HG02571 (cell line): Measurements from ENCODE around the gene DCPS.
"Not testable (repeated sequence)": the region's sequence is repeated elsewhere in the genome, so short reads cannot be mapped to it uniquely, and the experiment has no call there.

Experiments
- ATAC-seq: cut with Tn5 transposase; IDR thresholded peaks from one replicate; pipeline ENCODE4 v1.9.1; 2021; ENCODE audit warnings: mild to moderate bottlenecking, moderate library complexity; ENCODE audit not compliant: unreplicated experiment

The DCPS gene

DNA sequence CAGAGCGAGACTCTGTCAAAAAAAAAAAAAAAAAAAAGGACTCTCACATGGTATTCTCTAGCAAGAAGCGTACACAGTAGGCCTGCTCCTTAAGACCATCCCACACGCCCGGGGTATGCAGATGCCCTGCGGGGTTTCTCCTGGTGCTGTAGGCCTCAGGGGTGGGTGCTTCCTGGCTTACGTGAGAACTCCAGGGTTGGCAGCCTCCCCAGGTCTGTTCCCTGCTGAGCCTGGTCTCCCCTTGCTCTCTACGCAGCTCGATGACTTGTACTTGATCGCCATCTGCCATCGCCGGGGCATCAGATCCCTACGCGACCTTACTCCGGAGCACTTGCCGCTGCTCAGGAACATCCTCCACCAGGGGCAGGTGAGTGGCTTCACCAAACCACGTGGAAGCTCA lies 39.2 kb downstream of the DCPS start:
- no peak for ATAC-seq

DNA sequence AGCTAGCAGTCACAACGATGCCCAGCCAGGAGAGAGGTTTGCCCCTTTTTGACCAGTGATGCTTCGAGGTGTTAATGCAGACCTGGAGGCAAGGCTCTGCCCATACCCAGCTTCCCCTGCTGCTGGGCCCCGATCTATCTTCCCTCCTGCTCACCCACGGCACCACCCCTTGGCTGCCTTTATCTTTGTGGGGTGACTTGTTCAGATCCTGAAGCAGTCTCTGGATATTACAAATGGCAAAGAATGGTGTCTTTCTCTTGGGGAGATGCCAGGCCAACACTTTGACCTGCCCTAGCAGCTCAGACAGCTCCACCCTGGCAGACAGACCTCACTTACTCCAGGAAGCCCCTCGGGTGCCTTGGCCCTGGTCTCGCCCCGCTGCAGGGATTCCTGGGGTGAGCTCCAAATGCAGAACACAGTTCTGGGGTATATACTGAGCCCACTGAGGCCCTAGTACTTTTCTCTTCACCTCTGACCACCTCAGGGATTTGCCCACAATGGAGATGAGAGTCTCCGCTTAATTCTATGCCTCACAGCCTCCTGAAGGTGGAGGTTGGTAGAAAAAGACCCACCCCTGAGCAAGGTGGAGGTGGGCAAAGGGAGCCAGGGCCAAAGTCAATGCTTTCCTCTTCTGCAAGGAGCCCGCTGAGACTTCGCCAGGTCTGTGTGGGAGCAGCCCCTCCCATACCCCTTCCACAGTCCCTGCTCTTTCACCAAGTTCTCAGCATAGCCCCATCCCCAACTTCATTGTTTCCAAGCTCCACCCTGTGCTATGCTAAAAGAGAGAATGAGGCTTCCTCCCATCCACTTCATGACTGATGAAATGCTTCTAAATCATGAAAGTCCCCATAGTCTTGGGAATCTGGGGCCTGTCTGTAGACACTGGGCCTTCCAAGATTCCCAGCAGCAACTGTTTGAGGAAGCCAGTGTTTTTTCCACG lies 40.6 kb downstream of the DCPS start:
- no peak for ATAC-seq

DNA sequence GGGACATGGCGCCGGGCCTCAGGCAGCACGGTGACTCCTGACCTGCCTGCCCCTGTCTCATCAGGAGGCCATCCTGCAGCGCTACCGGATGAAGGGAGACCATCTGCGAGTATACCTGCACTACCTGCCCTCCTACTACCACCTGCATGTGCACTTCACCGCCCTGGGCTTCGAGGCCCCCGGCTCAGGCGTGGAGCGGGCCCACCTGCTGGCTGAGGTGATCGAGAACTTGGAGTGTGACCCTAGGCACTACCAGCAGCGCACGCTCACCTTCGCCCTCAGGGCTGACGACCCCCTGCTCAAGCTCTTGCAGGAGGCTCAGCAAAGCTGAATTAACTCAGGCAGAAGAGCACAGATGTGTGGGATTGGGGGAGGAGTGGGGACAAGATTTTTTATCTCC lies 41.4 kb downstream of the DCPS start:
- ATAC-seq = no peak

DNA sequence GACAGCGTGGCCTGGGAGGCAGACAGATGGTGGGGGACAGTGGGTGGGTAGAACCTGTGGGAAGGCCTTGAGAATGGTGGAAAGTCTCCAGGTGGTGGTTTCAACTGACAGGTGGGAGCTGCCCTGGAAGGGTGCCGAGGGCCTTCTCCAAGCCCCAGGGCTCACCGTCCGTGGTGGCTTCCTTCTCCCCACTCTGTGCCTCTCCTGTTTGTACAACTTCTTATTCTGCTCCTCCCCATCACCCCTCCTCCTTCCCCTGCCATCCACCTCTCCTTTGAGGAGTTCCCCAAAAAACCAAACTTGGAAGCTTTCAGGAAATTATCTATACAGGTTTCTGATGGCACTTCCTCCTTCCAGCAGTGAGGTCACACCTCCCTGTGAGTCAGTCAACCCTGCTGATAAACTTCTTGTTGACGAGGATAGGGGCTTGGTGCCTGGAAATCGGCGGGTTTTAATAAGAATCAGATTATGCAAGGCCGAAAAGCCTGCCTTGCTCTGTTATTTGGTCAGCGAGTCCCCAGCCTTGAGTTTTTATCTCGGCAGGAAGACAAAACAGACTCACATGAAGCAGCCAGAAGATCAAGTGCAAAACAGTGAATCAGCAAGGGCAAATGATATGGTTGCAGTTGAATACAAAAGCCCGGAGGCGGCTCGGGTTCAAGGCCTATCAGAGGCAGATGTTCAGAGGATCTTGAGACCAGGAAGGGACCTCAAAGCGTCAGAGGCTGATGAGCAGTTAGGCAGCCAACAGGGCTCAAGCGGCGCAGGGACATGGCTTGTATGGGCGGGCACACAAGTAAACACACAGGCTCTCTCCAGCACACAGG lies 42.1 kb downstream of the DCPS start:
- no peak for ATAC-seq

DNA sequence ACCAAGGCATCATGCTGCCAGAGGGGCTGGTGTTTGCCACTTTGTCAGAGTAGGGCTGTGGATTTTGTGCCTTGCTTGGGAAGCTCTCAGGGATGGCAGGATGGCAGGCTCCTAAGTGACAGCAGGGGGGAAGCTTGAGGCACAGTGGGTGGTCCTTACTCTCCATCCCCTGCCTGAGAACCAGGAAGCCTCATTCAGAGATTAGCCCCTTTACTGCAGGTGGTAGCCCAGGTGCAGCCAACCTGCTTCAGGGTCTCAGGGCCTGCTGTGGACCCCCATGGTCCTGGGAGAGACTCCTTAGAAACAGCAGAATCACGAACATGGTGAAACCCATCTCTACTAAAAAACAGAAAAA lies 42.7 kb downstream of the DCPS start:
- ATAC-seq = no peak

DNA sequence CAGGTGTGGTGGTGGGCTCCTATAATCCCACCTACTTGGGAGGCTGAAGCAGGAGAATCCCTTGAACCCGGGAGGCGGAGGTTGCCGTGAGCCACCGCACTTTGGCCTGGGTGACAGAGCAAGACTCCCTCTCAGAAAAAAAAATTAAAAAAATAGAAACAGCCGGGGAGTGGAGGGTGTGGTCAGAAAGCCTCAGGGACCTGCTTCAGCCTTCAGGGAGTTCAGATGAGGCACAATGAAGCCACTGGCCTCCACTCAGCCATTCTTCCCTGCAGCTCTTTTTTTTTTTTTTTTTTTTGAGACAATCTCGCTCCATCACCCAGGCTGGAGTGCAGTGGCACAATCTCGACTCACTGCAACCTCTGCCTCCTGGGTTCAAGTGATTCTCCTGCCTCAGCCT lies 43.1 kb downstream of the DCPS start:
- ATAC-seq = not testable (repeated sequence)

DNA sequence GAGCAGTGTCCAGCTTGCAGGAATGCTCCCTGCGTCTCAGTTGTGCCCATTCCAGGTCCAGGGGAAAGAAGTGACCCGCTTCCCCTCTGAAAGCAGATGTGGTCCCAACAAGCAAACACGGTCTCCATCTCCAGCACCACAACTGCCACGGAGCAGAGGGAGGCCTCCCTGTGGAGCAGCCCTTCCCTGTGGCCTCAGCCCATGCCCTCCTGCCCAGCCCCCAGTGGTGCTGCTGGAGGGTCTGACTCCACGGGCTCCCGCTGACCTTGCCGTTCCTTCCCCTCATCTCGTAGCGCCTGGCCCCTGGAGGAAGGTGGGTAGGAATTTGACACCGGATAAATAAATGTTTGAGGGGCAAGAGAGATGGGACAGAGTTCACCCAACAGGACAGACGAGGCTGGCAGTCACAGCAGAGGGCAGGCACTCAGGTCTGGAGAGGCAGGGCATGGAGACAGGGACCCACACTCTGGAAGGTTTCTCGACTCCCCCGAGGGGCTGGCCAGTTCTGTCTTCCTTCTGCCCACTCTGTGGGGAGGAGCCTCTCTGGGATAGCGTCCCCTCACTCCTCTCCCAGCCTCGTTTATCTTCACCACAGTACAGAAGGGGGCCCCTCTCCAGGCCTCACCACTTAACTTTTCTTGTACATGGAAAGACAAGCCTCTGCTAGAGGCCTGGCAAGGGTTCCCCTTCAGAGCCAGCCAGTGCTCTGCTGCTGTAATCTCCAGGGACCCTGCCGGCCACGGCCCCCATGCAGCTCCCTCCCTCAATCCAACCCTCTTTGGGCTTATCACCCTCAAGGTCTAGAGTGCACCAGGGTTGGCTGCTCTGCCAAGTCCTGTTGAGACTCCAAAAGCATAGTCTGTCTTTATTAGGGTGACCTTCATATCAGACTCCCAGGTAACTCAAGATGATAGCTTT lies 44.1 kb downstream of the DCPS start:
- ATAC-seq = no peak

DNA sequence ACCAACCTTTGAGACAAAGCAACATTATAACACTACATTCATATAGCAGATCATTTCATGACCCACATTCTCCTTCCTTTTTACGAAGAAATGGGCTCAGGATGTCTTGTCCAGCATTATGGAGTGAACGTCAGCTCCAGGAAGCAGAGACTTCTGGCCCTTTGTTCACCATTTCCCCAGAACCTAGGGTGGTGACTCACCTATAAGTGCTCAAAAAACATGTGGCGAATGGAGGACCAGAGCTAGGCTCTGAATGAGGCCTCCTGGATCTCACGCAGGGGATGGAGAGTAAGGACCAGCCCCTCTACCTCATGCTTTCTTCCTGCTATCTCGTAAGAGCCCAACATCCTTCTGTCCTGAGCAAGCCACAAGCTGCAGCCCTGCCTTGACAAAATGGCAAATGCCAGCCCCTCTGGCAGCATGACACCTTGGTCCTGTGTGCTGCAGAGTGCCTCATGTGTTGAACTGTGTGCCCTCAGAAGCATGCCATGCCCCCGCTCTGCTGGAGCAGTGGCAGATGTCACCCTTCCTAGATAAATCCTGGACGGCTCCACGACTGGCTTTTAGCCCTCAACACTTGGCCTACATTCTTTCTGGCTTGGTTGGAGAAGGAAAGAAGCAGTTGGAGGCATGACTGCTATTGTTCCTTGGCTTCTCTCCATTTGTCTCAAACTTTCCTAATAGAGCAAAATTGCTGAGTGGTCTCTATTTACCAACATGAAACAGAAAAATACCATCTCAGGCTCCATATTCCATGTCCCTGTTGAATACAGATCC lies 45.1 kb downstream of the DCPS start:
- ATAC-seq = no peak

DNA sequence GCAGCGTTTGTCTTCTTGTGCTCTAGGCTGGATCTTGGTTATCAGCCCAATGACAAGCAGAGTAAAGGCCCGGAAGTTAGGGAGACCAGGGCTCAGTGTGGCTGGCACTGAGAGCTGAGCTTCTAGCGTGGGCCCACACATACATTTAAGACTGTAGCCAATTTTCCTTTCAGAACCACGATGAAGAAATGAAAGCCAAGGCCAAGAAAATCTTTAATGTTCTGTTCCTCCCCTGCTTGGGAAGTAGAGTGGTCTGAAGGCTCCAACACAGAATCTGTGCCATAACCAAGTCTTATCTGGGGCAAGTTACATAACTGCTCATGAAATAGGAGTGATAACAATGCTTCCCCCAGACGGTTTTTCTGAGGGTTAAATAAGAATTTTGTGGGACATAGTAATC lies 47.0 kb downstream of the DCPS start:
- no peak for ATAC-seq

DNA sequence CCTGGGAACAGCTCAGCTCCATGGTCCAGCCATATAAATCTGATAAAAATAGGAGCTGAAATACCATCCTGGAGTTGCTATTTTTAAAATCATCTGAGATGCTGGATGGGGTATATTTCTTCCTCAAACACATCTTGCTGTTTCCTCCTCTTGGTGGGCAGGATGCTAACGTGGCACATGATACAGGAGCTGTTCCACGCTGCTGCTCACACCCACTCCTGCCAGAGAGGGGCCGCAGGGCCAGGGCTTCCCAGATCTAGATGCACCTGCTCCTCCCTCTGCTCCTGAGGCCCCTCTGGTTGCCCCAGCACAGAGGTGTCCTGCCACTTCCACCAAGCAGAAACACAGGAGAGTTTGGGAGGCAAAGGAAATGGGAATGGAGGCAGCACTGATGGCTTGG lies 48.3 kb downstream of the DCPS start:
- no peak for ATAC-seq

DNA sequence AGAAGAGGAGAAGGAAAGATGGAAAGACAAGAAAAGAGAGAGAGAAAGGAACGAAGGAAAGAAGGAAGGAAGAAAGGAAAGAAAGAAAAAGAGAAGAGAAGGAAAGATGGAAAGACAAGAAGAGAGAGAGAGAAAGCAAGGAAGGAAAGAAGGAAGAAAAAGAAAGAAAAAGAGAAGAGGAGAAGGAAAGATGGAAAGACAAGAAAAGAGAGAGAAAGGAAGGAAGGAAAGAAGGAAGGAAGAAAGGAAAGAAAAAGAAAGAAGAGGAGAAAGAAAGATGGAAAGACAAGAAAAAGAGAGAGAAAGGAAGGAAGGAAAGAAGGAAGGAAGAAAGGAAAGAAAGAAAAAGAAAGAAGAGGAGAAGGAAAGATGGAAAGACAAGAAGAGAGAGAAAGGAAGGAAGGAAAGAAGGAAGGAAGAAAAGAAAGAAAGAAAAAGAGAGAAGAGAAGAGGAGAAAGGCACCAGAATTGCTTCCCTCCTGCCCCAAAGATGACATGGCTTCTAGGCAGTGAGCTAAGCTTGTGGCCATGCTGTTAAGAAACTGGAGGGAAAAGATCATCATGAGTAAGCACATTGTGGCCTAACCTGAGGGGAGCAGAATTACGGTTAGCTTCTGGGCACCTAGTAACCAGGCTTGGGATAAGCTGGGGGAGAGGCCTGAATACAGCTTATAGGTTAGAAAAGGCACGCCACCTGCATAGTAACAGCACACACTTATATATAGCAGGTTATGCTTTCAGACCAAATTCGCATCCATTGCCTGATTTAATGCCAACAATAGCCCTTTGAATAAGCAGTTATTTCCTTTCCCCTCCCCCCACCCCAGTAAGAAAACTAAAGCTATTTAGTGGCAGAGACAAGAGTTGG lies 49.3 kb downstream of the DCPS start:
- no peak for ATAC-seq

DNA sequence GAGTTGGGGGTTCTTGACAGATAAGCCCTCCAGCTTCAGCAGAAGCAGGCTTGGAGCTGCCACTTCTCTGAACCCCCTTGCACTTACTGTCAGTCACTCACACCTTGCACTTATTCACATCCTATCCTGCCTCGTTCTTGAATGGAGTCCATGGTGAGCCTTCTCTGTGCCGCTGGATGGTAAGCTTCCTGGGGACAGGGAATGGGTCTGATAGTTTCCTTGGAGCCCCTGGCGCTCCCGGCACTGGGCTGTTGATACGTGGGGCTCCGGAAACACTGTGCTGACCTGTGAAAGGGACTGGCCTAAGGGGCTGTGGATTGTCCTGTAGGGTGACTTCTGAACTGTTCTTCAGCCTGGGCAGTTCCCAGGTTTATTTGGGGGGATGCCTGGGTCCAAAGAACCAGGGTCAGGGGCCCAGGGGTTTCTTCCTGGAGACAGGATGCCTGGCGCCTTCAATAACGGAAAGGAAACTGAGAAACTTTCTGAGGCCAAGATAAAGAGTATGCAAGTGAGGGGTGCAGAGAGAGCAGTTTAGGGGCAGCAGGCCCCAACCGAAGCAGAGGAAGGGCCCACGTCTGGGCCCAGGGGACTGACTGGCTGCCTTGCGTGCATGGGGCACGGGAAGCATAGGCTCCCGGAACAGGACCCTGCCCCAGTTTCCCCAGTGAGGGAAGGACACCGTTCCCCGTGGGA lies 50.9 kb downstream of the DCPS start:
- peak; percentile 39 for ATAC-seq

DNA sequence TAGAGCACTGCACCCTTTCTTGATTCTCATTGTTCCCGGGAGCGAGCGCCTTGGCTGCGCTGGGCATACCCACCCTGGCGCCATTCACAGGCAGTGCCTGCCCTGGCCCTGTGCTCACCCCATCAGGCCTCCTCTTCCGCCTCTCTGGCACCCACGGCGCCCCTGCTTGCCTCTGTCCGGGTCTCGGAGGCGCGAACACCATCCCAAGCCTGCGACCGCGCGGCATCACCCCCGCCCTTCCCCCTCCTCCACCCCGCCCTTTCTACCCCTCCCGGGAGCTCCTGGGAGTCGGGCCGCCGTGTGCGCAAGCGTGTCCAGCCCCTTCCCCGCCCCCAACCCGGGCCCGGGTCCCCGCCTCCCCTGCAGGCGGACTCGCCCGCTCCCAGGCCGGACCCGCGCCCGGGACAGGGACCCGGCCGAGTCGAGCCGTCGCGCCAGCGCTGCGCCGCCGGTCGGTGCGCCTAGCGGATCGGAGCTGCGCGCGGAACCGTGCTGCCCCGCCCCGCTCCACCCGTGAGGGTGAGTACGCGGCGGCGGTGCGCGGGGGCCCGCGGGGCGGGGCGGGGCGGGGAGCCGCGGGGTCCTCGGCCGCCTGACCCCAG lies 51.6 kb downstream of the DCPS start, which contains the start of gene ST3GAL4:
Gene ST3GAL4 (plus strand): TSS at position 363 of the 602 bp plus-strand sequence. CDS start 50,470 bp downstream, outside the sequence.
- ATAC-seq = peak; percentile 59

DNA sequence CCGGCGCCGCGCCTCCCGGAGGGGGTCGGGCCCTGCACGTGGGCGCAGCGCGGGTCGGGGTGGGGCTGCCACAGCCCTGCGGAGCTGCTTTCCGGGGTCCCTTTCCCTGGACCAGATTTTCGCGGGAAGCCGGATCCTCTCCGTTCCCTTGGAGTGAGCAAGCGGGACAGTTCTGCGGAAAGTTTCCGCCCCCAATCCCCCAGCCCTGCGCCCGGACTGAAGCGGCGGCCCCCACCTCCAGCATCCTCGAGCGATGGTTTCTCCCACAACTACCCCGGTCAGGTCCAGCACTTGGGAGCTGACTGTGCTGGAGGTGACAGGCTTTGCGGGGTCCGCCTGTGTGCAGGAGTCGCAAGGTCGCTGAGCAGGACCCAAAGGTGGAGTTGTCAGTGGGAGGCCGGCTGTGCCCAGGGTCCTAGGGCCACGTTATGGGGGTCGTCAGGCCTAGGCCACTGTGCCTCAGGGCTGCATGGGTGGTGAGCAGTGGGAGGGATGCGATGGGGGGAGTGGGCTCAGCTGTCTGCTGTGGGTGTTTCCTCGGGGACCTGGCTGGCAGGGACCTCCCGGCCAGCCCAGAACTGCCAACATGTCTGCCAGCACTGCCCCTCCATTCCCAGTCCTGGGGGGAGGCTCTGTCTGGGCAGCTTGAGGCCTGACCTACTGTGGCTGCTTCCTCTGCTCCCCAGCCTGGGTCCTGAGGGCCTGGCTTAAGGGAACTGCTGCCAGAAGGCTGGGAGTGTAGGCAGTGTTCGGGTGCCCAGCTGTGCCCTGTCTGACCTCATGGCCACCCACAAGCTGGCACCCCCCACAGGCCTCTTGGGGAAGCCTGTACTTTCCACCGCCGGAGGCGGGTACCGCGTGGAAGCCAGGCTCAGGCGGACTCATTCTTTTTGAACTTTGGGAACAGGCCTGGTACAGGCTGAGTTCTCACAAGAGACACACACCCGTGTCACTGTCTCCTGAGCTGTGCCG lies 52.4 kb downstream of the DCPS start:
- ATAC-seq = peak; percentile 9

DNA sequence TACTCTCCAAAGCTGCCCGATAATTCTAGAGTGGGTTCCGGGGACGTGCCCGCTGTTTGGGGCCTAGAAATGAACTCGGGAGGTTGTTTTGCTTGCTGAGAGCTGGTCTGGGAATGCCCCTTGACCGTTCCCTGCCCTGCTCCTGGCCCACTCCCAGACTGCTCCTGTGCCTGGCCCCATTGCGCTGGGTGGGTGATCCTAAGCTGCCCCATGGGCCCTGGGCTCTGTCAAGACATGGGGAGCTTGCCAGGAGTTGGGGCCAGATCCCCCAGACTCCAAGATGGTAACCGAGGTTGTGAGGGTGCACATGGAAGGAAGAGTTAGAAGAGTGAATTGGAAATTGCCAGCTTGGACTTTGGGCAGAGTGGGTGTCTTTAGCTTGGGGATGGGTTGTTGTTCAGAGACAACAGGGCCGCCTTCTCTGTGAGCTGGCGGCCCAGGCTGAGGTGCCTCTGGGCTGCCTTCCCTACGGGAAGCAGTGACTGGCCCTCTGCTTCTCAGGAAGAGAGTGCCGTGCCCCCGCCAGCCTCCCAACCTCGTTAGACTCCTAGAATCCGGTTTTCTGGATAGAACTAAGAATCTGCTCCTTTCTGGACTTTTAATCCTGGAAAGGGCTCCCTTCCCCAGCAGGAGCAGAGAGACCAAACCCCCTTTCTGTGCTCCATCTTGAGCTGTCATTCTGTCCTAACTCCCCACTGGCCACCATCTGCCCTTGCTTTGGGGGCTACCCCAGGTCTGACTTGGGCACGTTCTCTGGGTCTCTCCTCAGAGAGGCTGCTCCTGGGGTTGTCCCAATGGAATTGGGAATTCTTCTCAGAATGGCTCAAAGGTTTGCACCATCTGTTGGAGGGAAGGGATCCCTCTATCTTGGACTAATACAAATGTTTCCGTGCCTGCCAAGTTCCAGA lies 53.4 kb downstream of the DCPS start:
- no peak for ATAC-seq
